ENCODE results near the gene SDHA.
"Not testable (repeated sequence)": the region's sequence is repeated elsewhere in the genome, so short reads cannot be mapped to it uniquely, and the experiment has no call there.

SDHA gene

DNA sequence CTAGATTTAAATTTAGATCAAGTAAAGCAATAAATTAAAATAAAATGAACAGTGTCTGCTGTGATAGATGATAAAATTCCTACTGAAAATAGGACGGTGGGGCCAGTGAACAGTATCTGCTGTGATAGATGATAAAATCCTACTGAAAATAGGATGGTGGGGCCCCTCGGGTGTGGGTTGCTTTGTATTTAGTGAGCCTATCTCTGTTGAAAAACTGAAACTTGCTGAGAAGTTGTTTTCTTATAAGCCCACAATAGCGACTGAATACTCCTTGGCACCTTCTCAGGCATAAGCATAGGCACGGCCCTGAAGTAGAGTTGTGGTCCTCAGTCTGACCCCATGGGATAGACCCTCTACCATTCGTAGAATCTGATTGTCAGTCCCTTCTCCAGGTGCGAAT, 5.7 kb downstream of the SDHA start:
- no peak for DNase-seq

DNA sequence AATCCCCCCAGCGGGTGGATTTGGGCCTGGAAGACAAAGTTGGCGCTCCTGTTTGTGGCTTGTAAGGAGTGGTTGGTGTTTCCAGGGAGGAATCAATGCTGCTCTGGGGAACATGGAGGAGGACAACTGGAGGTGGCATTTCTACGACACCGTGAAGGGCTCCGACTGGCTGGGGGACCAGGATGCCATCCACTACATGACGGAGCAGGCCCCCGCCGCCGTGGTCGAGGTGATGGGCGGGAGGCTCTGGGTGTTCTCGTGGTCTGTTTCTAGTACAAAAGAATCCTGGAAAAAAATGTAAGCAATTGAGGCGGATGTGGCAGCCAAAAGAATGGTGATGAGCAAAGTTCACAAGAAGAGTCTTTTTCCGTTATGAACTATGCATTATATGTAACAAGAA, 7.2 kb downstream of the SDHA start:
- DNase-seq = no peak

DNA sequence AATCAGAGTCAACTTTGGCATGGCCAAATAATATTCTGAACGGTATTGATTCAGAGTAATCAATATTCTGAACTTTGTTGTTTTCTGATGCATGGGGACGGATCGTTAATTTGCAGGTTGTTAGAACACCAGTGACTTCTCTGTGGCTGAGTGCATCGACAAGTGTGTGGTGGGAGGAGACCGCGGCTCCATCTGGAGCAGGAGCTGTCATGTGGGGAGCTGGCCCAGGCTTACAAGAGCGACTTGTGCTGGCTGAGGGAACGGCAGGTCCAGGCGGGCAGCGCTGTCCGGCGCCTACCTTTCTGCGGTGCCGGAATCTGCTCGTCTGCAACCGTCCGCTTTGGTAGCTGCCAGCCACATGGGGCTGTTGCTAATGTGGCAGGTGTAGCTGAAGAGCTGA, 9.3 kb downstream of the SDHA start:
- DNase-seq = not testable (repeated sequence)

DNA sequence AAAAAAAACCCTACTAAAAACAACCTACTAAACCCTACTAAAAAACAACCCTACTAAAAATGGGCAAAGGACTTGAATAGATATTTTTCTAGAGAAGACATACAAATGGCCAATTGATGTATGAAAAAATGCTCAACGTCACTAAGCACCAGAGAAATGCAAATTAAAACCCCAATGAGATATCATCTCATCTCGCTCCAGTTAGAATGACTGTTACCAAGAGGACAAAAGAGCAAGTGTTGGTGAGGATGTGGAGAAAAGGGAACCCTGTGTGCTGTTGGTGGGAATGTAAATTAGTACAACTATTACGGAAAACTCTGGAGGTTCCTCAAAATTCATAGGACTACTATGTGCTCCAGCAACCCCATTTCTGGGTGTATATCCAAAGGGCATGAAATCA, 10.8 kb downstream of the SDHA start:
- no peak for DNase-seq

DNA sequence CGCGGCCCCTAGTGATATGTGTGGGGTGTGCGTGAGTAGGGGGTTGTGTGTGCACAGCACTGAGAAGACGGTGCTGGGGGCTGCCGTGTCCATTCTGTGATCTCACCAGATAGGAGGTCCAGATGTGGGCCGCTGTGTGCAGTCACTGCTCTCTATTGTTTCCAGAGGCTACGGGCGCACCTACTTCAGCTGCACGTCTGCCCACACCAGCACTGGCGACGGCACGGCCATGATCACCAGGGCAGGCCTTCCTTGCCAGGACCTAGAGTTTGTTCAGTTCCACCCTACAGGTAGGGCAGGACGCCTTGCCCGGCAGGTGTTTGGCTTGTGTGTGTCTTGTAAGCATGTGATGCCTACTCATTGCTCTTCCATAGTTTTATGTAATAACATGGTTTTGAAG, 12.6 kb downstream of the SDHA start:
- DNase-seq = no peak

DNA sequence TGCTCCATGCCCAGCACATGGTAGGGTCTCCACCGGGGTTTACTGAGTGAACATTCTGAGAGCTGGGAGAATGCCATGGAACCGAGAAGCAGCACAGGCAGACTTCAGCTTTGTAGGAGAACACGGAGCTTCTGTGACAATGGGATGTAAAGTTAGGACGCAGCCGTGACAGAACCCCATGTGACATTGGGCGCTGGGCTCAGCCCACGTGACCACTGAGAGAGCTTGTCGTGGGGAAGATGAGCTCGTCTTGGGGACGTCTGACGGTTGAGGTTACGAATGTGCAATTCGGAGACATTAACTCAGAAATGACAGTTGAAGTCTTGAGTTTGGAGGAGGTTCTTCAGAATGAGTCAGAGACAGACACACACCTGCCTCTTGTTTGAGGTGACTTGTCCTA, 13.5 kb downstream of the SDHA start:
- no peak for DNase-seq

DNA sequence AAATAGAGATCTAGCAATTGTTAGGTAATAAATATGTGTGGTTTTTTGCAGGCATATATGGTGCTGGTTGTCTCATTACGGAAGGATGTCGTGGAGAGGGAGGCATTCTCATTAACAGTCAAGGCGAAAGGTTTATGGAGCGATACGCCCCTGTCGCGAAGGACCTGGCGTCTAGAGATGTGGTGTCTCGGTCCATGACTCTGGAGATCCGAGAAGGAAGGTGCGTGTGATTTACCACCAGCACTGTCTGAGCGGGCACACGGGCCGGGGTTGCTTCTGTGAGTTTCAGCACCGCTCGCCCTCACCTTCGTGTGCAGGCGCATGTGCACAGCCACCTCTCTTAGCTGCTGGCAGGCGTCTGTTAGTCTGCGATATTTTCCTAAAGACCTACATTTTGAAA, 15.3 kb downstream of the SDHA start:
- DNase-seq = not testable (repeated sequence)

DNA sequence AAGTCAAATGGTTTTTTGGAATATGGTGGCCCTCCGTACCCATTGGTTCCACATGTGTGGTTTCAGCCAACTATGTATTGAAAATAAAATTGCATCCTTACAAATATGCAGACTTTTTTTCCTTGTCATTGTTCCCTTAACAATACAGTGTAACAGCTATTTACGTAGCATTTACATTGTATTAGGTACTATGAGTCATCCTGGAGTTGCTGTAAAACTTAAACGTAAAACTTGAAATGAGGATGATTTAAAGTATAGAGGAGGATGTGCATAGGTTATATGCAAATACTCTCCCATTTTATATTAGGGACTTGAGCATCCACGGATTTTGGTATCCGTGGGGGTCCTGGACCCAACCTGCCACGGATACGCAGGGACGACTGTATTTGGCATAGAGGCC, 16.3 kb downstream of the SDHA start:
- DNase-seq = no peak

DNA sequence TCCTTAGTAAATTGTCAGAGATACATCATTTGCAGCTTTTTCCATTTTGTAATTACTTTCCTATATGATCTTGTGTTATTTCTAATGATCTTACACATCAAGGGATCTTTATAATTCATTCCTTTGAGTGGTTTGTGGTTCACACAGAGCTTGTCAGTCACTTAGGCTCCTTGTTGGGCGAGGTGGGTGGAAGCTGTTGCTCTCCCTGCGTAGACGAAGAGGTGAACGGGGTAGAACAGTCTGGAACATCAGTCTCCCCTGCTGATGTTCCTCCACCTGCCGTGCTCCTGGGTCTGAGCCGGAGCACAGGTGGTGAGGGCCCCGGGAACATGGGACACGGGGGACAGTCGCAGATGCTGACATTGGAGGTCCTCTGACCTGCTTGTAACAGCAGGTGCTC, 17.4 kb downstream of the SDHA start:
- not testable (repeated sequence) for DNase-seq

DNA sequence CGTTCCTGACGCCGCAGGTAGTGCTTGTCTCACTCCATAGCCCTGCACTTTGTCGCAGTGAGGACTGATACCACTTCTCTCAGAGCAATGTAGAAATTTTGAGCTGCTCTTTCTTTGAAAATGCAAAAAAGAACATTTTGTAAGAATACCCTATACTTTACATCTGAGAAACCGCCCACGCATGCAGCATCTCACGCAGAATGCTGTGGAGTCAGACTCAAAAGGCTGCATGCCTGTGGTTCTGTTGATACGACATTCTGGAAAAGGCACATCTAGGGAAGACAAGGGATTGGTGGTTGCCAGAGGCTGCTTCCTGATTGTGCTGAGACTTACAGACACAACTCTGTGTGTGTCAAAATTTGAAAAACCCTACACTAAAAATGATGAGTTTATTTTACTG, 19.8 kb downstream of the SDHA start:
- not testable (repeated sequence) for DNase-seq

DNA sequence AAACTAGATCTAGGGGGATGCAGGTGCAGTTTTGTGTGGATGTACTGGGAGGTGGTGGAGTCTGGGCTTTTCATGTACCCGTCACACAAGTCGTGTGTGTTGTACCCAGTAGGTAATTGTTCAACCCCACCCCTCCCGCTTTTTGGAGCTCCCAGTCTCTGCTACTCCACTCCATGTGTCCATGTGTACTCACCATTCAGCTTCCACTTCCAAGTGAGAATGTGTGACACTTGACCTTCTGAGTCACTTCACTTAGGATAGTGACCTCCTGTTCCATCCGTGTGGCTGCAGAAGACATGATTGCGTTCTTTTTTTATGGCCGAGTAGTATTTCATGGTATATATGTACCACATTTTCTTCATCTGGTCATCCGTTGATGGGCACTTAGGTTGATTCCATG, 22.4 kb downstream of the SDHA start:
- not testable (repeated sequence) for DNase-seq

DNA sequence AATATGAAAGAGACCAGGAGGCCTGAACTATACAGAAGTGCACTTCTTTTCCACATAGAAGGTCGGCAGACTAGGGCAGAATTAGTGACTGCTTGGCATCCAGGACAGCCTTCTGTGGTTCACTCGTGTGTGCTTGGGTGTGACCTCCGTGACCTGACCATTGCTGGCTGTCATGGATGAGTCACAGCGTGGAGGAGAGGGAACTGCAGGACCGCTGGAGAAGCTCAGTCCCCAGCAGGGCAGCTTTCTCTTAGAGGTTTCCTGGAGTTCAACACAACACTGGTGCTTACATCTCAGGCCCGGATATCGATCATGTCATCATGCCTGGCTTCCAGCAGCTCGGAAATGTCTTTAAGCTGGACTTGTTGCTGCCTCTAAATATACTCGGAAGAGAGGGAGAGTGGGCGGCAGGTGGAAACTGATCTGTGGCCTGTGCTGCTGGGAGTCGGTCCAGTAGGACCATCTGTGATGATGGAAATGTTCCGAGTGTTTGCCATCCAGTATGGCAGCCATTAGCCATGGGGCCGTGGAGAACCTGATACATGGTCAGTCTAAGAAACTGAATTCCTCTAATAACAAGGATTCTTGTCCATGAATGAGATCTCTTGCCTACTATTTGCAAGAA, 23.0 kb downstream of the SDHA start:
- DNase-seq = not testable (repeated sequence)

DNA sequence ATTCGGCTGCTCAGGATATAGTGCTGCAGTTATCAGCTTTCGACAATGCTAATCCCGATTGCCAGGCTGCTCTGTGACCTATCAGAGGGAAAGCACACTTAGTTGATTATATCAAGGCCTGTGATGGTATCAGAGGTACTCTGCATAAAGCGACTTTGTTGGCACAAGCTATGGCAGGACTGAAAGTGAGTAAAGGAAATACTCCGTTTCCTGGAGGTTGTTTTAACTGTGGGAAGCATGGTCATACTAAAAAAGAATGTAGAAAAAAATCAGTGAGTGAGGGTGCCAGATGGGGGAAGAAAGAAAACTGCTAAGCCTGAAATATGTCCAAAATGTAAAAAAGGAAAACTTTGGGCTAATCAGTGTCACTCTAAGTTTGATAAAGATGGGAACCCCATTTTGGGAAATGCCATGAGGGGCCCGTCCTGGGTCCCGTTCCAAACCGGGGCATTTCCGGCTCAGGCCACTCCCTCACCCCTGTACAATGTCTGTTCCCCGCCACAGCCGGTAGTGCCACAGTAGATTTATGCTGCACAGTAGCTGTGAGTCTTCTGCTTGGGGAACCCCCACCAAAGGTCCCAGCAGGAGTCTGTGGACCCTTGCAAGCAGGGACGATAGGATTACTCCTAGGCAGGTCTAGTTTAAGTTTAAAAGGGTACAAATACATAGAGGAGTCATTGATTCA, 25.7 kb downstream of the SDHA start:
- DNase-seq = not testable (repeated sequence)

DNA sequence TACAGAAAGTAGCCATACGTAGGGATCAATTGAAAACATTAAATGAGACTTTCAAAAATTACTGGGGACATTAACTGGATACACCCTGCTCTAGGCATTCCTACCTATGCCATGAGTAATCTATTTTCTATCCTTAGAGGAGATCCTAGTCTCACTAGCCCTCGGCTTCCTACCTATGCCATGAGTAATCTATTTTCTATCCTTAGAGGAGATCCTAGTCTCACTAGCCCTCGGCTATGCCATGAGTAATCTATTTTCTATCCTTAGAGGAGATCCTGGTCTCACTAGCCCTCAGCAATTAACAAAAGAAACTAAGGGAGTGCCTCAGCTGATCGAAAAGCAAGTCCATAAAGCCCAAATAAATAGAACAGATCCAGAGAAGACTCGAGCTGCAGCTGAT, 27.6 kb downstream of the SDHA start:
- DNase-seq = not testable (repeated sequence)

DNA sequence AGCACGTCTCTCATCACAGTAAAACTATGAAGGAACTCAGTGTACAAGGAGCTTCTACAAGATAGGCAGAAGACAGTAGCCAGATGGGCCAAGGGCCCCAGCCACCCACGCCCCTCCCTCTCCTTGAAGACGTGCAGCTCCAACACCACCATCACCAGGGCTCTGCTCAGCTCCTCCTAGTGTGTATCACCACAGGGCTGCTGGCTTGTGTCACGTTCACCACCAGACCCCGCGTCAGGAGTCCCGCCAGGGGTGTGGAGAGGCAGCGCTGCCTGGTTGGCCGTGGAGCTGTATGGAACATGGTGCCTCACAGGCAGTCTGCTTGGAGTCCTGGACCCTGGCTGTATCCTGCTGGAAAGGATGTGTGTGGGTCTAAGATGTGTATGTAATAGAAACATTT, 32.3 kb downstream of the SDHA start:
- DNase-seq = not testable (repeated sequence)

DNA sequence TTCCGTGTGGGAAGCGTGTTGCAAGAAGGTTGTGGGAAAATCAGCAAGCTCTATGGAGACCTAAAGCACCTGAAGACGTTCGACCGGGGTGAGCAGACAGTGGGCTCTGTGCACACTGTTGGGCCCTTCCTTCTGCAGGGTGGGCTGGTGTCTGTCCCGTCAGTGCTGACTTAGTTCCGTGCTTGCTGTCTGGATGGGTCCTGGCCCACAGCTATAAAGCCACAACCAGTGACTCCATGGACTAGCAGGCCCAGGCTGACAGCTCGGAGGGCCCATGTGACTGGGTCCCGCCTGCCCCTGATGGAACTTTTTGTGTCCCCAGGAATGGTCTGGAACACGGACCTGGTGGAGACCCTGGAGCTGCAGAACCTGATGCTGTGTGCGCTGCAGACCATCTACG, 32.9 kb downstream of the SDHA start:
- not testable (repeated sequence) for DNase-seq

DNA sequence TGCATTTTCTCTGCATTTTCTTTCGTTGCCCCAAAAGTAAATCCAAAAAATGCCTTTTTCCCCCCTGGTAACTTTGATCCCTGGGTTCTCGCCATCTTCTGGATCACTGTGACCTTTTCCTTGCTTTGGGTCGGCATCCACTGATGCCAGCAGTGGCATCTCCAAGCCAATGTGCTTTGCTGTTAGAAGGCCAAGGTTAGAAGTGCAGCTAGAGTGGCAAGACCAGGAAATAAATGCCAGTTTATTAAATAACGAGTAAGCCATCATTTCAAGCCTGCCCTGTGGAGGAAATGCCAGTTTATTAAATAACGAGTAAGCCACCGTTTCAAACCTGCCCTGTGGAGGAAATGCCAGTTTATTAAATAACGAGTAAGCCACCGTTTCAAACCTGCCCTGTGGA, 33.4 kb downstream of the SDHA start:
- DNase-seq = not testable (repeated sequence)

DNA sequence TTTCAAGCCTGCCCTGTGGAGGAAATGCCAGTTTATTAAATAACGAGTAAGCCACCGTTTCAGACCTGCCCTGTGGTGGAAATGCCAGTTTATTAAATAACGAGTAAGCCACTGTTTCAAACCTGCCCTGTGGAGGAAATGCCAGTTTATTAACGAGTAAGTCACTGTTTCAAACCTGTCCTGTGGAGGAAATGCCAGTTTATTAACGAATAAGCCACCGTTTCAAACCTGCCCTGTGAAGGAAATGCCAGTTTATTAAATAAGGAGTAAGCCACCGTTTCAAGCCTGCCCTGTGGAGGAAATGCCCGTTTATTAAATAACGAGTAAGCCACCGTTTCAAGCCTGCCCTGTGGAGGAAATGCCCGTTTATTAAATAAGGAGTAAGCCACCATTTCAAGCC, 33.9 kb downstream of the SDHA start:
- DNase-seq = not testable (repeated sequence)

DNA sequence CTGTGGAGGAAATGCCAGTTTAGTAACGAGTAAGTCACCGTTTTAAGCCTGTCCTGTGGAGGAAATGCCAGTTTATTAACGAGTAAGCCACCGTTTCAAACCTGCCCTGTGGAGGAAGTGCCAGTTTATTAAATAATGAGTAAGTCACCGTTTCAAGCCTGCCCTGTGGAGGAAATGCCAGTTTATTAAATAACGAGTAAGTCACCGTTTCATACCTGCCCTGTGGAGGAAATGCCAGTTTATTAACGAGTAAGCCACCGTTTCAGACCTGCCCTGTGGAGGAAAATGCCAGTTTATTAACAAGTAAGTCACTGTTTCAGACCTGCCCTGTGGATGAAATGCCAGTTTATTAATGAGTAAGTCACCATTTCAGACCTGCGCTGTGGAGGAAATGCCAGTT, 34.4 kb downstream of the SDHA start:
- no peak for DNase-seq

DNA sequence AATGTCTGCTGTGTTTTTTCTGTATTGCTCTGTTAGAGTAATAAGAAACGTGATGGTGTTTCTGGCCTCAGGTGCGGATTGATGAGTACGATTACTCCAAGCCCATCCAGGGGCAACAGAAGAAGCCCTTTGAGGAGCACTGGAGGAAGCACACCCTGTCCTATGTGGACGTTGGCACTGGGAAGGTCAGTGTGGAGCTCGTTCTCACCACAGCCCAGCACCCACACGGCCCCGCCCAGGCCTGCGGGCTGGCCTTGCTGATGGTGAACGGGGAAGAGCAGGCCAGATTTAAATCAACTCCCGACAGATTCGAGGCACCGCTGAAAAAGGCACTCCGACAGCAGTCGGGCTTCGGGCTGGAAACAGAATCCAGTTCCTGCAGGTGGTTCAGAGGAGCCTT, 36.2 kb downstream of the SDHA start:
- not testable (repeated sequence) for DNase-seq

DNA sequence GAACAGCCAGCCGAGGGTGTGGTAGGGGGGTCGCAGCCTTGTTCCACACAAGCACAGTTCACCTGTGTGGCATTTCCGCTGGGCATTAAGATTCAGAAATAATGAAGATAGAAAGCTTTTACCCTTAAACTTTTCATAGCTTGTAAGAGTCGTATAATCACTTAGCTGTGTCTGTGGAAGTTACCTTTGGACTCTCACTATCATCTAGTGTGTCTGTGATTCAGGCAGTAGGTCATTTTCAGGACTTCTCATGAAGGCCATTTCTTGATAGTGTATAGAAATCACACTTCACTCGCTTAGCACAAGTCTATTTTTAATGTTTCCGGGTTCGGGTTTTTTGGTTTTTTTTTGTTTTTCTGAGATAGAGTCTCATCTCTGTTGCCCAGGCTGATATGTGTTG, 37.0 kb downstream of the SDHA start:
- DNase-seq = not testable (repeated sequence)

DNA sequence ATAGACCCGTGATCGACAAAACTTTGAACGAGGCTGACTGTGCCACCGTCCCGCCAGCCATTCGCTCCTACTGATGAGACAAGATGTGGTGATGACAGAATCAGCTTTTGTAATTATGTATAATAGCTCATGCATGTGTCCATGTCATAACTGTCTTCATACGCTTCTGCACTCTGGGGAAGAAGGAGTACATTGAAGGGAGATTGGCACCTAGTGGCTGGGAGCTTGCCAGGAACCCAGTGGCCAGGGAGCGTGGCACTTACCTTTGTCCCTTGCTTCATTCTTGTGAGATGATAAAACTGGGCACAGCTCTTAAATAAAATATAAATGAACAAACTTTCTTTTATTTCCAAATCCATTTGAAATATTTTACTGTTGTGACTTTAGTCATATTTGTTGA, 38.2 kb downstream of the SDHA start:
- not testable (repeated sequence) for DNase-seq

DNA sequence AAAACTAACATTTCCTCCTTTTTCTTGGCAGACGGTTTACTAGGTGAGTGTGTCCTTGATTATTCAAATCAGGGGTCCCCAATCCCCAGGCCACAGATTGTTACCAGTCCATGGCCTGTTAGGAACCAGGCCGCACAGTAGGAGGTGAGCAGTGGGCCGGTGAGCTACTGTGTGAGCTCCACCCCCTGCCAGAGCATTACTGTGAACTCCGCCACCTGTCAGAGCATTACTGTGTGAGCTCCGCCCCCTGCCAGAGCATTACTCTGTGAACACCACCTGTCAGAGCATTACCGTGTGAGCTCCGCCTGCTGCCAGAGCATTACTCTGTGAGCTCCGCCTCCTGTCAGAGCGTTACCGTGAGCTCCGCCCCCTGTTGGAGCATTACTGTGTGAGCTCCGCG, 39.0 kb downstream of the SDHA start:
- no peak for DNase-seq

DNA sequence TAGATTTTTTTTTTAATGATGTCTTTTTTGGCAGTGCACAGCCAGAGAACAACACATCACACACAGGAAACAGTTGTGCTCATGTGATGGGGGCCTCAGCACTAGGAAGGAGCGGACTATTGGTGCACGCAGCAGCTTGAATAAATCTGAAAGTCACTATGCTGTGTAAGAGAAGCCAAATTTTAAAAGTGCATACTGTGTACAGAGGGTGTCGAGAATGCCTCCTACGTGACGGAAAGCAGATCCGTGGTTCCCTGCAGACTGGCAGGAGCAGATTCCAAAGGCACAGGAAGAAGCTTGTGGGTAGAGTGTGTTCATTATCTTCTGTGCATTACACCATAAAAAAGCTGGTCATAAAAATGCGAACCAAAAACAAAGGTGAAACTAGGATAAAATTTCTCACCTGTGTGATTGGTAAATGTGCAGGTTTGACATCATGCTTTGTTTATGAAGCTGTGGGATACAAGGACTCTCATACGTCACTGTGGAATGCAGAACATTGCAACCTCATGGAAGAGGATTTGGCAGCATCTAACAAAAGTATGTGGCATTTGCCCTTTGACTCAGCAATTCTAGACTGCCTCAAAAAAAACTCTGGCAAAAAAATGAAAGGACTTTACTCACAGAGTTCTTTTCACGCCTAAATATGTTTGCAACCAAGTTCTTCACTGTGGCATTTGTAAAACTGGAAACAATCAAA, 45.3 kb downstream of the SDHA start:
- DNase-seq = not testable (repeated sequence)
